ENCODE measurements around the gene OR4E2. TPM values are rescaled to one million over a fixed set of nuclear protein-coding genes. Genes with fewer than 3 reads are reported as not detected.

OR4E2 gene
- total RNA-seq, 1 experiment from 2014 or later: not detected

- no peak overlapping the region for H3K4me3 Mint-ChIP-seq
- no peaks in the 10 kb centered on the region for H3K9me3 Mint-ChIP-seq
- Histone ChIP-seq H4K91ac (ENCODE audit: insufficient read length, low read depth, low read length) (no peak overlapping the region), H3K14ac (ENCODE audit: insufficient read depth, low read length) (no peak overlapping the region), H4K20me1 (ENCODE audit: control insufficient read depth, insufficient read depth, insufficient read length) (no peaks in the 10 kb centered on the region), H3T11ph (ENCODE audit: low read length) (no peak overlapping the region), H2BK5ac (ENCODE audit: insufficient read length, low read length) (no peak overlapping the region), H3K79me2 (ENCODE audit: insufficient read depth, low read length) (no peaks in the 10 kb centered on the region), H3K9ac (ENCODE audit: extremely low read depth, insufficient read length, low read length) (no peak overlapping the region), H2AFZ (ENCODE audit: low read length) (no peak overlapping the region), H3K4me1 (ENCODE audit: insufficient read depth, low read length) (peaks cover 5% of the 10 kb centered on the region; the same call in 1 of the 2 replicates), H3K4me2 (ENCODE audit: insufficient read depth, insufficient read length, low read length) (no peak overlapping the region), H3K9me3 (ENCODE audit: control insufficient read depth, low read depth, low read length) (no peaks in the 10 kb centered on the region), H2BK120ac (ENCODE audit: low read depth, low read length, poor library complexity, severe bottlenecking) (no peak overlapping the region), H3K56ac (ENCODE audit: insufficient read length, low read depth, low read length) (no peak overlapping the region), H3K18ac (ENCODE audit: insufficient read length, low read depth, low read length) (no peak overlapping the region), H3K4ac (ENCODE audit: low read depth, low read length) (no peak overlapping the region), H3K79me1 (ENCODE audit: insufficient read depth, low read depth, low read length, poor library complexity, severe bottlenecking) (no peaks in the 10 kb centered on the region), H3K23me2 (ENCODE audit: insufficient read length, low read depth, low read length, poor library complexity, severe bottlenecking) (no peaks in the 10 kb centered on the region), H2BK20ac (ENCODE audit: low read depth, low read length, poor library complexity, severe bottlenecking) (no peak overlapping the region), H2AK5ac (ENCODE audit: insufficient read length, low read length) (no peak overlapping the region), H2BK15ac (ENCODE audit: low read depth, low read length) (no peak overlapping the region), H4K5ac (ENCODE audit: insufficient read length, low read depth, low read length) (no peak overlapping the region), H3K27me3 (ENCODE audit: insufficient read depth, low read length) (no peaks in the 10 kb centered on the region), H3K23ac (ENCODE audit: insufficient read length, low read depth, low read length) (no peak overlapping the region), H4K8ac (replicated peaks; ENCODE audit: insufficient read length, low read depth, low read length) (no peak overlapping the region), H2BK12ac (ENCODE audit: insufficient read length, low read depth, low read length) (no peak overlapping the region), H3K27ac (ENCODE audit: insufficient read length, low read depth, low read length) (no peak overlapping the region)
- TF ChIP-seq, protein P1, sequence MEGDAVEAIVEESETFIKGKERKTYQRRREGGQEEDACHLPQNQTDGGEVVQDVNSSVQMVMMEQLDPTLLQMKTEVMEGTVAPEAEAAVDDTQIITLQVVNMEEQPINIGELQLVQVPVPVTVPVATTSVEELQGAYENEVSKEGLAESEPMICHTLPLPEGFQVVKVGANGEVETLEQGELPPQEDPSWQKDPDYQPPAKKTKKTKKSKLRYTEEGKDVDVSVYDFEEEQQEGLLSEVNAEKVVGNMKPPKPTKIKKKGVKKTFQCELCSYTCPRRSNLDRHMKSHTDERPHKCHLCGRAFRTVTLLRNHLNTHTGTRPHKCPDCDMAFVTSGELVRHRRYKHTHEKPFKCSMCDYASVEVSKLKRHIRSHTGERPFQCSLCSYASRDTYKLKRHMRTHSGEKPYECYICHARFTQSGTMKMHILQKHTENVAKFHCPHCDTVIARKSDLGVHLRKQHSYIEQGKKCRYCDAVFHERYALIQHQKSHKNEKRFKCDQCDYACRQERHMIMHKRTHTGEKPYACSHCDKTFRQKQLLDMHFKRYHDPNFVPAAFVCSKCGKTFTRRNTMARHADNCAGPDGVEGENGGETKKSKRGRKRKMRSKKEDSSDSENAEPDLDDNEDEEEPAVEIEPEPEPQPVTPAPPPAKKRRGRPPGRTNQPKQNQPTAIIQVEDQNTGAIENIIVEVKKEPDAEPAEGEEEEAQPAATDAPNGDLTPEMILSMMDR (conservative IDR thresholded peaks at IDR 0.05): no peak
- H3K36me3 Mint-ChIP-seq (ENCODE audit: insufficient read depth in 1 of 3, low read depth in 3 of 3): no peaks in the 10 kb centered on the region
- peaks cover 12 to 18% of the 10 kb centered on the region in 2 experiments for H3K4me1 Mint-ChIP-seq
- no CpG with 5 or more reads among the region's 3 CpGs for WGBS (ENCODE audit: extremely low coverage, insufficient read length, low lambda C conversion rate)
- DNase-seq: no peak
- no peak overlapping the region for H3K27ac Mint-ChIP-seq
- no peaks in the 10 kb centered on the region for H3K27me3 Mint-ChIP-seq (ENCODE audit: low read depth)
Observed at GRCh38 chr14:21642683-21643082, 11.0 kb upstream of the OR4E2 start.
